Progenitor cell of endocrine pancreas (in vitro differentiated cells): ENCODE measurements around the gene MAML2. TPM values are rescaled to one million over a fixed set of nuclear protein-coding genes. Genes with fewer than 3 reads are reported as not detected.
A peak's percentile ranks its signal among the peaks of the same experiment; 100 is the strongest.

Source experiments
- DNase-seq: peaks from one replicate; pipeline ENCODE4 v3.0.0; 2021; ENCODE audit warnings: low spot score; ENCODE audit not compliant: unreplicated experiment
- H3K27ac Mint-ChIP-seq: 2 replicates; pipeline ENCODE4 v1.8.0; 2021; ENCODE audit warnings: mild to moderate bottlenecking, moderate library complexity, mixed read lengths
- H3K27me3 Mint-ChIP-seq: 2 replicates; pipeline ENCODE4 v1.8.0; 2021; ENCODE audit warnings: mixed read lengths
- H3K36me3 Mint-ChIP-seq: 2 replicates; pipeline ENCODE4 v1.8.0; 2022; ENCODE audit warnings: mixed read lengths; ENCODE audit not compliant: insufficient read depth
- H3K4me1 Mint-ChIP-seq: 2 replicates; pipeline ENCODE4 v1.8.0; 2021; ENCODE audit warnings: low read depth, mixed read lengths
- H3K4me3 Mint-ChIP-seq: 2 replicates; pipeline ENCODE4 v1.8.0; 2021; ENCODE audit warnings: low read depth, mild to moderate bottlenecking, moderate library complexity, mixed read lengths
- H3K9me3 Mint-ChIP-seq: 2 replicates; pipeline ENCODE4 v1.8.0; 2021; ENCODE audit warnings: low read depth, mixed read lengths
- total RNA-seq: library from RNA; stranded (reverse); gene quantifications from 2 replicates; pipeline ENCODE4 v1.2.1, GENCODE V29; 2021
- TF ChIP-seq, protein P1 (sequence below): fragments of 200-600 bp; sonication (generic); IDR thresholded peaks from one replicate; pipeline ENCODE4 v1.5.0; 2021; ENCODE audit warnings: antibody characterized with exemption, mild to moderate bottlenecking; ENCODE audit not compliant: unreplicated experiment

The MAML2 gene
- total RNA-seq, 1 donor from 2014 or later: 17.6 TPM

DNA sequence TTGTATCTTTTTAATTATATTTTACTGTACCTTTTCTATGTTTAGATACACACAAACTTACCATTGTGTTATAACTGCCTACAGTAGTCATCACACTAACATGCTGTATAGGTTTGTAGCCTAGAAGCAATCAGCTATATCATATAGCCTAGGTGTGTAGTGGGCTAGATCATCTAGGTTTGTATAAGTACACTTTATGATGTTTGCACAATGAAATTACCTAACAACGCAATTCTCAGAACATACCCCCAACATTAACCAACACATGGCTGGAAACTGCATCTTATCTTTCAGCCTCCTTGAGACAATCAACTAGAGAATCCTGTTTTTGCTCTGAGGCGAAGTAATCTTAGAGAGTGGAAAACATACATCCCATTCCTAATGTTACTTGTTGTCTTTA is 358.9 kb downstream of the MAML2 start:
- DNase-seq: no peak
- no peaks in the 10 kb centered on the region for H3K9me3 Mint-ChIP-seq
- H3K27me3 Mint-ChIP-seq: no peaks in the 10 kb centered on the region
- TF ChIP-seq, protein P1, sequence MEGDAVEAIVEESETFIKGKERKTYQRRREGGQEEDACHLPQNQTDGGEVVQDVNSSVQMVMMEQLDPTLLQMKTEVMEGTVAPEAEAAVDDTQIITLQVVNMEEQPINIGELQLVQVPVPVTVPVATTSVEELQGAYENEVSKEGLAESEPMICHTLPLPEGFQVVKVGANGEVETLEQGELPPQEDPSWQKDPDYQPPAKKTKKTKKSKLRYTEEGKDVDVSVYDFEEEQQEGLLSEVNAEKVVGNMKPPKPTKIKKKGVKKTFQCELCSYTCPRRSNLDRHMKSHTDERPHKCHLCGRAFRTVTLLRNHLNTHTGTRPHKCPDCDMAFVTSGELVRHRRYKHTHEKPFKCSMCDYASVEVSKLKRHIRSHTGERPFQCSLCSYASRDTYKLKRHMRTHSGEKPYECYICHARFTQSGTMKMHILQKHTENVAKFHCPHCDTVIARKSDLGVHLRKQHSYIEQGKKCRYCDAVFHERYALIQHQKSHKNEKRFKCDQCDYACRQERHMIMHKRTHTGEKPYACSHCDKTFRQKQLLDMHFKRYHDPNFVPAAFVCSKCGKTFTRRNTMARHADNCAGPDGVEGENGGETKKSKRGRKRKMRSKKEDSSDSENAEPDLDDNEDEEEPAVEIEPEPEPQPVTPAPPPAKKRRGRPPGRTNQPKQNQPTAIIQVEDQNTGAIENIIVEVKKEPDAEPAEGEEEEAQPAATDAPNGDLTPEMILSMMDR: no peak
- no peaks in the 10 kb centered on the region for H3K4me1 Mint-ChIP-seq
- no peak overlapping the region for H3K4me3 Mint-ChIP-seq
- peaks cover 11% of the 10 kb centered on the region for H3K36me3 Mint-ChIP-seq
- no peak overlapping the region for H3K27ac Mint-ChIP-seq

DNA sequence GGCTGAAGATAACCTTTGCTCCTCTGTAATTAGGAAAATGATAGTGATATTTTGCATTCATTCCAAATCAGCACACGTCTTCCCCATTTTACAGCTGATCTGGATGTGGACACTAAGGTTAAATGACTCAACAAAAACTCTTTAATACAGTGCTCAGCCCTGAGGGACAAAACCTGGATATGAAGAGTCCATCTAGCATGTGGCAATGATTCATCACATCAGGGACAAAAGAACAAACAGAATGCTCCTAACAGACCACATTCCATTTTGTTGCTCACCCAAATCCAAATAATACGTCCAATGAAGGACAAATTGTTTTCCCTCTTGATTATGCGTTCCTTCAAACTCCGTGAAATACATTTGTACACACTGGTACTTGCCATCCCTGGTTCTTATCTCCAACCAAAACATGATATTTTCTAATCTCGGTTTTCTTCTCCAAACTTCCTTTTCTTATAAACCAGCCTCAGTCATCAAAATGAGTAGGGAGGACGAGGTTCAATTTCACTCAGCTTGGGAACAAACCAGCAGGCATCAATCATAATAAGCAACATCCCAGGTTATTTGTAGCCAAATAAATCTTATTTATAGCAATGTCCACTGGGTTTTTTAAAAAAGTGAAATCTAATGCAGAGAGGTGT is 365.3 kb downstream of the MAML2 start:
- peaks cover 1% of the 10 kb centered on the region for H3K4me1 Mint-ChIP-seq
- DNase-seq: no peak
- H3K9me3 Mint-ChIP-seq: no peaks in the 10 kb centered on the region
- no peaks in the 10 kb centered on the region for H3K27me3 Mint-ChIP-seq
- peaks cover 8% of the 10 kb centered on the region for H3K36me3 Mint-ChIP-seq
- TF ChIP-seq, protein P1: no peak
- peak overlapping the region; percentile 28 for H3K27ac Mint-ChIP-seq
- no peak overlapping the region for H3K4me3 Mint-ChIP-seq

DNA sequence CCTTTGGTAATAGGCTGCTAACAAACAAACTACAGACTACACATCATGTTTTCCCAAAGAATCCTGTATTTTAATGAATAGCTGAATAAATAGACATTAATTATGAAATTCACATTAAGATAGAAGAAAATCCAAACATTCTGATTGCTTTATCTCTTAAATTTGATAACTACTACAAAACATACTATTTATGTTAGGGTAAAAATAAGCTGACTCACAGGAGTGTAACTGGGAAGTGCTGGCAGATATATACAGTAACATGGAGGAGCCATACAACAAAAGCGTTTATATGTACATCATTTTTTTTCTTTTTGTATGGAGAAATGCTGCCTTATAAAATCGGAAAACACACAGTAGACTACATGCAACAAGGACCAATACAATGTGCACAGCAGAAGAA is 366.4 kb downstream of the MAML2 start:
- no peaks in the 10 kb centered on the region for H3K9me3 Mint-ChIP-seq
- H3K36me3 Mint-ChIP-seq: peaks cover 8% of the 10 kb centered on the region
- no peaks in the 10 kb centered on the region for H3K27me3 Mint-ChIP-seq
- peaks cover 1% of the 10 kb centered on the region for H3K4me1 Mint-ChIP-seq
- TF ChIP-seq, protein P1: no peak
- no peak overlapping the region for H3K27ac Mint-ChIP-seq
- DNase-seq: no peak
- no peak overlapping the region for H3K4me3 Mint-ChIP-seq

DNA sequence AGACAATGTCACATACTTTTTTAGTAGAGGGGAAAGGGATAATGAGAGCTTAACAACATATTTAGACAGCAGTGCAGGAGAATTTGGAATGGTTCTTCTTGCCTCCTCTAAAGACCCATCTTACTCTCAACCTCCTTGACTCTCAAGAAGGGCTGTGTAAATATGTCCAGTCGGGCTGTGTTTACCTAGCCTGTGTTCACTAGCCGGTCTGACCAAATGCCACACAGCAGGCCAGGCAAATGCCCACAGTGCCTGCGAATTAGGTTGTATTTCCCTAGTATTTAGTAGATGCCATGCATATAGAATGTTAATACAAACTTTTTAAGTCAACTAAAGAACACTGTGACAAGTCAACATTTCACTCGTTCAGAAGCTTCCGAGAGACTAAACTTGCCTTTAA is 367.7 kb downstream of the MAML2 start:
- Mint-ChIP-seq H3K4me1 (peaks cover 1% of the 10 kb centered on the region), H3K27me3 (no peaks in the 10 kb centered on the region), H3K27ac (no peak overlapping the region), H3K9me3 (no peaks in the 10 kb centered on the region), H3K36me3 (peaks cover 8% of the 10 kb centered on the region), H3K4me3 (no peak overlapping the region)
- DNase-seq: no peak
- TF ChIP-seq, protein P1: no peak

DNA sequence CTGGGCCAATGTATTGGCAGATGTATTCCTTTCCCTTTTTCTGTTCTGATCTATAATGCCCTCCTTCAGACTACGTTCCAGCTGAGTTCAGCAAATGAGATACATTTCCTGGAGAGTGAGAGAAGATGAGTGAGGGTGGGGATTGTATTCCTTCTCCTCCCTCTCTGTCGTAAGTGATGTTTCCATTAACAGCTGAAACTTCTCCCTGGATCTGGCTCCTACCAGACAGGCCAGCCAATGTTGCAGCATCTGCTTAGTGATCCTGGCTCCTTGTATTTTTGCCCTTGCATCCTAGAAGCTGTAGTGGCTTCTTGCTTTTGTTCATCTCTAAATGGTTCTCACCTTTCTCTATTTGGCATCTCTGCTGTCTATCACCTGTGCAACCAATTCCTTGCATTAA is 370.9 kb downstream of the MAML2 start:
- DNase-seq: no peak
- Mint-ChIP-seq H3K9me3 (peaks cover 7% of the 10 kb centered on the region), H3K4me3 (no peak overlapping the region), H3K27ac (peak overlapping the region; percentile 40), H3K4me1 (no peaks in the 10 kb centered on the region), H3K36me3 (peaks cover 1% of the 10 kb centered on the region), H3K27me3 (no peaks in the 10 kb centered on the region)
- TF ChIP-seq, protein P1: no peak
